Kidney (tissue), 14 donors: ENCODE data around the gene XYLT1. TPM values are rescaled to one million over a fixed set of nuclear protein-coding genes. Genes with fewer than 3 reads are reported as not detected.

ENCODE experiments used
- DNase-seq, 5 donors: peaks; one replicate each; pipeline ENCODE4 v3.0.0-alpha.2; 2013 to 2020
- FAIRE-seq: peaks from 2 replicates; lab custom pipeline; 2012; peaks lifted over from hg19 to GRCh38; lab: Jason Lieb, UNC
- H3K27ac ChIP-seq, 2 donors: one replicate each; pipeline ENCODE4 v1.7.0; 2013; ENCODE audit warnings: low read depth in 2 of 2, low read length in 2 of 2, inconsistent platforms in 1 of 2
- H3K27me3 ChIP-seq: one replicate; pipeline ENCODE4 v1.7.1; 2013; ENCODE audit warnings: low read length, inconsistent platforms; ENCODE audit not compliant: control insufficient read depth, insufficient read depth
- H3K36me3 ChIP-seq, 3 donors: one replicate each; pipeline versions ENCODE4 v1.7.0 to v1.7.1; 2013; ENCODE audit warnings: low read length in 3 of 3, control low read depth in 1 of 3, inconsistent platforms in 1 of 3; ENCODE audit not compliant: insufficient read depth in 3 of 3, control insufficient read depth in 2 of 3
- H3K4me1 ChIP-seq, 3 donors: one replicate each; pipeline versions ENCODE4 v1.7.0 to v1.7.1; 2013; ENCODE audit warnings: low read length in 3 of 3, inconsistent platforms in 1 of 3, low read depth in 1 of 3; ENCODE audit not compliant: control insufficient read depth in 2 of 3, insufficient read depth in 2 of 3
- H3K4me3 ChIP-seq, 3 donors: one replicate each; pipeline versions ENCODE4 v1.7.0 to v1.8.1; 2013; ENCODE audit warnings: low read length in 3 of 3, control low read depth in 1 of 3, inconsistent platforms in 1 of 3
- H3K9ac ChIP-seq, 3 donors: one replicate each; pipeline versions ENCODE4 v1.7.0 to v1.7.1; 2013; ENCODE audit warnings: low read length in 3 of 3, control low read depth in 1 of 3, inconsistent platforms in 1 of 3
- H3K9me3 ChIP-seq, 3 donors: one replicate each; pipeline versions ENCODE4 v1.7.0 to v1.7.1; 2013; ENCODE audit warnings: low read length in 3 of 3, control low read depth in 1 of 3, inconsistent platforms in 1 of 3; ENCODE audit not compliant: control insufficient read depth in 2 of 3, insufficient read depth in 1 of 3
- CTCF ChIP-seq: IDR thresholded peaks from 3 replicates; pipeline ENCODE4 v1.5.1; 2012; ENCODE audit warnings: mild to moderate bottlenecking, moderate library complexity, borderline replicate concordance; ENCODE audit not compliant: insufficient read depth; ENCODE audit errors: extremely low read depth
- intact Hi-C: fragments of 100-400 bp; cut with DNase I; formaldehyde crosslinking; loops from one replicate; pipeline ENCODE4 v1.11.1; 2022
- polyA plus RNA-seq: library from polyadenylated mRNA; stranded (reverse); fragments of 350-450 nt; fragmentation: Illumina TruSeq; extraction: RNeasy Lipid Tissue Mini Kit (QIAGEN cat#74804); gene quantifications from one replicate; pipeline ENCODE4 v1.2.3, GENCODE V29; 2014; ENCODE audit warnings: low read depth, low replicate concordance; ENCODE audit not compliant: insufficient read depth
- total RNA-seq: library from RNA; stranded (reverse); fragmentation: NEBNext Ultra II Directional; extraction: Animal tissue kit (Norgen Biotek cat#: 25700); gene quantifications from one replicate; pipeline ENCODE4 v1.2.1, GENCODE V29; 2021
- donor health status: control.
- donor health status: control.
- donor health status: control.
- donor health status: control.
- donor health status: control.
- donor health status: DM: yes; HTN: yes; CAD: no.
- donor health status: Normal renal cell carcinoma (clear cell type).

Gene XYLT1
- total and polyA plus RNA-seq, 2 donors from 2014 or later: 0.52 to 7.6 TPM

GRCh38 chr16:17330044-17330443 is 140.7 kb downstream of the XYLT1 start:
- H3K9ac ChIP-seq: no peak overlapping the region
- no peak overlapping the region for H3K4me3 ChIP-seq
- DNase-seq (no peak), FAIRE-seq (no peak)
- no peaks in the 10 kb centered on the region for H3K4me1 ChIP-seq
- H3K36me3 ChIP-seq: no peaks in the 10 kb centered on the region
- intact Hi-C loops: no loop called here
- no peak overlapping the region for H3K27ac ChIP-seq
- H3K27me3 ChIP-seq: no peaks in the 10 kb centered on the region
- H3K9me3 ChIP-seq: no peaks in the 10 kb centered on the region
- TF ChIP-seq CTCF: no peak

- DNase-seq (no peak), FAIRE-seq (no peak)
- TF ChIP-seq CTCF: no peak
- H3K9ac ChIP-seq: no peak overlapping the region
- intact Hi-C loops: no loop called here
- no peaks in the 10 kb centered on the region for H3K36me3 ChIP-seq
- no peak overlapping the region for H3K27ac ChIP-seq
- H3K27me3 ChIP-seq: no peaks in the 10 kb centered on the region
- no peaks in the 10 kb centered on the region for H3K9me3 ChIP-seq
- H3K4me3 ChIP-seq: no peak overlapping the region
- no peaks in the 10 kb centered on the region for H3K4me1 ChIP-seq
Observed at GRCh38 chr16:17329391-17329790, 141.4 kb downstream of the XYLT1 start.

GRCh38 chr16:17328932-17329331 is 141.8 kb downstream of the XYLT1 start:
- no peak for FAIRE-seq
- no peak overlapping the region for H3K9ac ChIP-seq

More at GRCh38 chr16:17328932-17329331, 141.8 kb downstream of the XYLT1 start:
- Histone ChIP-seq H3K27ac (no peak overlapping the region), H3K36me3 (no peaks in the 10 kb centered on the region), H3K4me1 (no peaks in the 10 kb centered on the region), H3K4me3 (no peak overlapping the region), H3K9me3 (no peaks in the 10 kb centered on the region), H3K27me3 (no peaks in the 10 kb centered on the region)
- intact Hi-C loops: no loop called here
- TF ChIP-seq CTCF: no peak
- no peak for DNase-seq
